Neuronal stem cell (in vitro differentiated cells): ENCODE data around the gene RPAIN.
"Not testable (repeated sequence)": the region's sequence is repeated elsewhere in the genome, so short reads cannot be mapped to it uniquely, and the experiment has no call there.

Experiments used
- DNase-seq: peaks from one replicate; pipeline ENCODE4 v3.0.0-alpha.2; 2013; ENCODE audit warnings: low spot score
- H2AFZ ChIP-seq: one replicate; pipeline ENCODE4 v1.6.1; 2013; ENCODE audit warnings: mild to moderate bottlenecking, low read length, inconsistent platforms
- H2AK5ac ChIP-seq: 2 replicates; pipeline ENCODE4 v1.6.1; 2013; ENCODE audit warnings: low read depth, mild to moderate bottlenecking, inconsistent platforms, low read length, moderate library complexity, mixed read lengths
- H2BK120ac ChIP-seq: 2 replicates; pipeline ENCODE4 v1.6.1; 2013; ENCODE audit warnings: low read depth, mild to moderate bottlenecking, inconsistent platforms, low read length, moderate library complexity, mixed read lengths
- H2BK12ac ChIP-seq: one replicate; pipeline ENCODE4 v1.6.1; 2013; ENCODE audit warnings: low read length, inconsistent platforms
- H2BK15ac ChIP-seq: 2 replicates; pipeline ENCODE4 v1.6.1; 2013; ENCODE audit warnings: mild to moderate bottlenecking, low read length, inconsistent platforms, mixed read lengths
- H2BK5ac ChIP-seq: one replicate; pipeline ENCODE4 v1.6.1; 2013; ENCODE audit warnings: inconsistent platforms, mild to moderate bottlenecking, low read length, moderate library complexity
- H3K14ac ChIP-seq: one replicate; pipeline ENCODE4 v1.6.1; 2013; ENCODE audit warnings: low read length, inconsistent platforms
- H3K18ac ChIP-seq: 2 replicates; pipeline ENCODE4 v1.6.1; 2013; ENCODE audit warnings: low read length, inconsistent platforms
- H3K23ac ChIP-seq: 2 replicates; pipeline ENCODE4 v1.6.1; 2013; ENCODE audit warnings: low read depth, mild to moderate bottlenecking, mixed read lengths, low read length, inconsistent platforms; ENCODE audit not compliant: poor library complexity
- H3K27ac ChIP-seq: replicated peaks from 3 replicates; pipeline ENCODE4 v1.5.1; 2013; ENCODE audit warnings: low read length, inconsistent platforms
- H3K27me3 ChIP-seq, 3 experiments: 2 replicates each; pipeline ENCODE4 v1.6.1; 2013; ENCODE audit warnings: low read length in 3 of 3, mild to moderate bottlenecking in 2 of 3, inconsistent platforms in 1 of 3, low read depth in 1 of 3, mixed read lengths in 1 of 3, moderate library complexity in 1 of 3; ENCODE audit not compliant: control insufficient read depth in 3 of 3, insufficient read depth in 3 of 3
- H3K36me3 ChIP-seq, 2 donors: replicated peaks in 1 of 2; 2 replicates each; pipeline ENCODE4 v1.6.1; 2013; ENCODE audit warnings: low read length in 2 of 2; ENCODE audit not compliant: control insufficient read depth in 2 of 2, insufficient read depth in 2 of 2
- H3K4ac ChIP-seq: 2 replicates; pipeline ENCODE4 v1.6.1; 2013; ENCODE audit warnings: inconsistent platforms, mild to moderate bottlenecking, low read length, moderate library complexity
- H3K4me1 ChIP-seq, 2 donors: 1 replicate in 1 of 2; 2 replicates in 1 of 2; pipeline ENCODE4 v1.6.1; 2013; ENCODE audit warnings: low read length in 2 of 2, low read depth in 1 of 2; ENCODE audit not compliant: control insufficient read depth in 2 of 2, insufficient read depth in 1 of 2
- H3K4me2 ChIP-seq: one replicate; pipeline ENCODE4 v1.6.1; 2013; ENCODE audit warnings: mild to moderate bottlenecking, low read length, inconsistent platforms; ENCODE audit not compliant: insufficient read depth, poor library complexity, severe bottlenecking
- H3K4me3 ChIP-seq, 2 donors: 2 replicates each; pipeline ENCODE4 v1.5.1; 2013; ENCODE audit warnings: low read length in 2 of 2, mild to moderate bottlenecking in 2 of 2, inconsistent platforms in 1 of 2, moderate library complexity in 1 of 2
- H3K79me1 ChIP-seq: one replicate; pipeline ENCODE4 v1.6.1; 2013; ENCODE audit warnings: low read depth, mild to moderate bottlenecking, inconsistent platforms, low read length, moderate library complexity
- H3K9ac ChIP-seq: one replicate; pipeline ENCODE4 v1.6.1; 2013; ENCODE audit warnings: mild to moderate bottlenecking, low read depth, low read length, inconsistent platforms; ENCODE audit not compliant: poor library complexity
- H3K9me3 ChIP-seq, 2 donors: replicated peaks in 1 of 2; 2 replicates each; pipeline versions ENCODE3 to v1.6.1; 2013; ENCODE audit warnings: low read length in 2 of 2, mild to moderate bottlenecking in 2 of 2, inconsistent platforms in 1 of 2, low read depth in 1 of 2, mixed read lengths in 1 of 2, moderate library complexity in 1 of 2; ENCODE audit not compliant: control insufficient read depth in 2 of 2, insufficient read depth in 1 of 2
- H4K8ac ChIP-seq: one replicate; pipeline ENCODE4 v1.6.1; 2013; ENCODE audit warnings: low read depth, mild to moderate bottlenecking, inconsistent platforms, low read length, moderate library complexity
- H4K91ac ChIP-seq: one replicate; pipeline ENCODE4 v1.6.1; 2013; ENCODE audit warnings: low read length, low read depth, mild to moderate bottlenecking, inconsistent platforms; ENCODE audit not compliant: poor library complexity
- WGBS, 2 donors: extraction: QIAGEN DNeasy Blood & Tissue Kit; methylation state at CpG; one replicate each; pipeline ENCODE4 v1.1.7; 2013; ENCODE audit warnings: missing lambda C conversion rate in 2 of 2, mixed read lengths in 1 of 2; ENCODE audit not compliant: insufficient read length in 2 of 2, insufficient replicate concordance in 1 of 2; ENCODE audit errors: extremely low coverage in 2 of 2; 5-methylcytosine and 5-hydroxymethylcytosine counted together

RPAIN gene

DNA sequence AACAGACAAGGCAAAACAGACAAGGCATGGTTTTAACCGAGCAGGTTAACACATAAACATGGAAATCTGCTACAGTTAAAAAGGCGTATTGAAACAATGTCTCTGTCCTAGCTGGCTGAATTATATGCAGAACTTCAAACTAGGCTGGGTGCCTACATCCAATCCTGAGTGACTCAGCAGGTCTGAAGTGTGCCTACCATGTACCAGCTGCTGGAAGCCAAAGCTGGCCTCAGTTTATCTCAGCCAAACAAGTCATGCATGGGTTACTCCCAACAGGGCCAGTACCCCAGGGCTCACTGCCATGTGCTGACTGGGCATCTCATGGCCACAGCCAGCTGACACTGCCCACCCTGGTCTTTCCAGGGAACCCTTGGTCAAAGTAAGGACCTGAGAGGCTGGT, 15.0 kb downstream of the RPAIN start:
- no CpG with 5 or more reads among the region's 2 CpGs for WGBS, 2 donors
- Histone ChIP-seq H3K4me2 (no peak overlapping the region), H2BK5ac (no peak overlapping the region), H3K27me3 (no peaks in the 10 kb centered on the region), H3K23ac (no peak overlapping the region), H3K4ac (no peak overlapping the region), H3K36me3 (peaks cover 42 to 80% of the 10 kb centered on the region in 2 donors), H3K79me1 (peaks cover 3% of the 10 kb centered on the region), H3K4me1 (peaks cover 1 to 8% of the 10 kb centered on the region in 2 donors), H3K18ac (no peak overlapping the region), H4K8ac (no peak overlapping the region), H4K91ac (no peak overlapping the region), H2AK5ac (no peak overlapping the region), H3K9me3 (no peaks in the 10 kb centered on the region), H3K9ac (no peak overlapping the region), H2BK12ac (no peak overlapping the region), H3K14ac (no peak overlapping the region), H2BK120ac (no peak overlapping the region), H2BK15ac (no peak overlapping the region), H3K27ac (no peak overlapping the region), H3K4me3 (no peak overlapping the region), H2AFZ (no peak overlapping the region)
- DNase-seq, result no peak

DNA sequence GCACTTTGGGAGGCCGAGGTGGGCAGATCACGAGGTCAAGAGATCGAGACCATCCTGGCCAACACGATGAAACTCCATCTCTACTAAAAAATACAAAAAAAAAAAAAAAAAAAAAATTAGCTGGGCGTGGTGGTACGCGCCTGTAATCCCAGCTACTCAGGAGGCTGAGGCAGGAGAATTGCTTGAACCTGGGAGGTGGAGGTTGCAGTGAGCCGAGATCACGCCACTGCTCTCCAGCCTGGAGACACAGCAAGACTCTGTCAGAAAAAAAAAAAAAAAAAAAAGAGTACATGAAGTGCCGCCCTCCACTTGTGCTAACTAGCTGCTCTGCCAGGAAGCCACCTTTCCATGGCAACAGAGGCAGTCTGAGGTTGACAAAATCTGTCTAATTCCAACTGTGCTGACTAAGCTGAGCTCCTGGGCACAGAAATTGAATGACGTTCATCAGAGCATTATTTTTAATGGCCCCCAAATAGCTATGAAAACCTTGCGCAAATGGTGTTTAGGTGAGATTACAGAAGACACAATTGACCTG, 15.9 kb downstream of the RPAIN start:
- not testable (repeated sequence) for DNase-seq, H2AK5ac ChIP-seq, H3K4me2 ChIP-seq, H3K27me3 ChIP-seq, H3K9me3 ChIP-seq, H2BK120ac ChIP-seq, H4K91ac ChIP-seq, H3K4me1 ChIP-seq, H3K9ac ChIP-seq, H2AFZ ChIP-seq, H3K4ac ChIP-seq, H3K18ac ChIP-seq, H3K79me1 ChIP-seq, H4K8ac ChIP-seq, H2BK15ac ChIP-seq, H3K23ac ChIP-seq, H3K4me3 ChIP-seq, H2BK5ac ChIP-seq, H3K27ac ChIP-seq, H2BK12ac ChIP-seq, H3K14ac ChIP-seq
- peaks cover 36 to 80% of the 10 kb centered on the region in 2 donors for H3K36me3 ChIP-seq
- WGBS, 2 donors, result no CpG with 5 or more reads among the region's 12 CpGs

DNA sequence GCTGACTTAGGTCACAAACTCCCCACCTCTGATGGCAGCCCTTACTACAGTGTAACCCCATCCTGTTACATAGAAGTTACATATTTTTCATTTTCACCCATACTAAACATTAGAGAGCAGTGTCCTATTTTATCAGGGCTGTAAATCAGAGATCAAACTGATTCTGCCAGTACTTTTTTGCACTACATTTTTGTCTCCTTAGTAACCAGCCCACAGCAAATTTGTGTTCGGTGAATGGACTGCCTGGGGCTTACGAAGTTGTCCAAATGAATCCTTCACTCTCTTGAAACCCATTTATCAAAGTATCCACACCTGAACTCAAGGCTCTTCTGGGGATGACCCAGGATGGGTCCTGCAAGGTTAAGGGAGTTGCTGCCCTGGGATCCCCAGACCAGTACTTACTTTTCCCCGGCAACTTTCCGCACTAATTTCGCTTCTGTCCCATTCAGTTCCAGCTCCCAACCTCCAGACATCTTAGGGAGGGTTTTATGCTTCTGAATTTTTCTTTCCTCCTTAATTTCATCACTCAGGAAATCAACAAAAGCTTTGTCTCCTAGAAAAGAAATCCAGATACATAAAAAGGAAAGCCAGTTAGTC, 17.8 kb downstream of the RPAIN start:
- Histone ChIP-seq H3K18ac (no peak overlapping the region), H3K9me3 (no peaks in the 10 kb centered on the region), H3K23ac (no peak overlapping the region), H3K9ac (no peak overlapping the region), H2BK12ac (no peak overlapping the region), H3K27me3 (no peaks in the 10 kb centered on the region), H3K79me1 (peaks cover 3% of the 10 kb centered on the region), H3K4ac (no peak overlapping the region), H2BK120ac (no peak overlapping the region), H4K8ac (no peak overlapping the region), H4K91ac (no peak overlapping the region), H3K36me3 (peaks cover 30 to 78% of the 10 kb centered on the region in 2 donors), H3K14ac (no peak overlapping the region), H3K4me3 (peak overlapping the region in 1 of 2 donors; percentile 91), H3K27ac (no peak overlapping the region), H2BK15ac (no peak overlapping the region), H3K4me2 (no peak overlapping the region), H2AFZ (no peak overlapping the region), H2AK5ac (no peak overlapping the region), H2BK5ac (no peak overlapping the region), H3K4me1 (peaks cover 1 to 8% of the 10 kb centered on the region in 2 donors)
- no CpG with 5 or more reads among the region's 5 CpGs for WGBS, 2 donors
- DNase-seq, result no peak

DNA sequence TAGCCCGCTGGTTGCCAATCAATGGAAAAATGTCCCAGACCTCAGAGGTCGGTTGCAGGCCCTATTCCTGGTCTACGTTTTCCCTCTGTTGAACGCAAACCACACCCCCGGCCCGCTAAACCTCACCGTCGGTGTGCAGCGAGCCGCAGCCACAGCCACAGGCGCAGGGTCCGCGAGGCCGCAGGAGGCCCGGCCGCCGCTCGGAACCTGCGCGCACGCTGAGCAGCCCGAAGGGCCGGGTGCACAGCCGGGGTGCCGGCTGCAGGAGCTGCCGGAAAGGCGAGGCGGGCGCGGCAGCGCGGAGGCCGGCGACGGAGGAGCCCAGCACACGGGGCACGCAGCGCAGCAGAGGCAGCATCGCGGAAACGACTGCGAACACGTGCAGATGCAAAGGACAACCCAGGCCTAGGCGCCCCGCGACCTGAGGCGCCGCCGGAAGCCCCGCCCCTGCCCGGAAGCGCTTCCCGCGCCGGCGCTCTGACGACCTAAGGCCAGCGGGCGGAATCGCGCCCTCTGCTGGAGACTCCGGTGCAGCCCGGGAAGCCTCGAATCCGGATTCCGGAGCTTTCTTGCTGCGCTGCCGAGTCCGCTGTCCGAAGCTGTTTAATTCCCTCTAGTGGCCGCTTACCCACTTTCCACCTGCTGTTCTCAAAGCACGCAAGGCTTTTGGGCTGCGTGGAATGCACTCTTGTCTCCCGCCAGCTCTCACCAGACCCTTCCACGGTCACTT, 18.9 kb downstream of the RPAIN start, which contains the start of gene C1QBP:
Gene C1QBP (minus strand): TSS at position 440 of the 730 bp plus-strand sequence. CDS start 82 bp downstream, at position 358.
- Histone ChIP-seq H3K4ac (no peak within 1 kb of the TSS), H3K14ac (no peak within 1 kb of the TSS), H2BK15ac (no peak within 1 kb of the TSS), H3K79me1 (peaks cover 3% of the 10 kb centered on the region), H3K36me3 (peaks cover 28 to 77% of the 10 kb centered on the region in 2 donors), H2BK5ac (no peak within 1 kb of the TSS), H4K8ac (peak within 1 kb of the TSS; percentile 78), H3K27me3 (no peaks in the 10 kb centered on the region), H3K23ac (peak within 1 kb of the TSS; percentile 94), H3K4me2 (peak within 1 kb of the TSS; percentile 68), H4K91ac (no peak within 1 kb of the TSS), H3K4me1 (peaks cover 1 to 8% of the 10 kb centered on the region in 2 donors), H2AFZ (peak within 1 kb of the TSS; percentile 89), H3K9ac (peak within 1 kb of the TSS; percentile 98), H3K4me3 (peak within 1 kb of the TSS; percentile 91 to 99), H3K27ac (peak within 1 kb of the TSS; percentile 49), H3K18ac (peak within 1 kb of the TSS; percentile 97), H3K9me3 (no peaks in the 10 kb centered on the region), H2AK5ac (peak within 1 kb of the TSS; percentile 33), H2BK120ac (no peak within 1 kb of the TSS), H2BK12ac (no peak within 1 kb of the TSS)
- WGBS, 2 donors, result no CpG with 5 or more reads among the region's 75 CpGs
- peak; percentile 93 for DNase-seq
